DOHH2 (cell line): Measurements from ENCODE around the gene TNFRSF21.

Source experiments
- EZH2phosphoT487 ChIP-seq: fragments of 200-600 bp; sonication (generic); IDR thresholded peaks from 2 replicates; pipeline ENCODE4 v1.6.1; 2017; ENCODE audit warnings: borderline replicate concordance, mild to moderate bottlenecking, antibody characterized with exemption, low read length, moderate library complexity, mixed read lengths
- TF ChIP-seq, protein P1 (sequence below): fragments of 200-600 bp; sonication (generic); IDR thresholded peaks from one replicate; pipeline ENCODE4 v1.5.1; 2014; ENCODE audit warnings: antibody characterized with exemption, mild to moderate bottlenecking, low read depth, low read length; ENCODE audit not compliant: poor library complexity, severe bottlenecking

DNA sequence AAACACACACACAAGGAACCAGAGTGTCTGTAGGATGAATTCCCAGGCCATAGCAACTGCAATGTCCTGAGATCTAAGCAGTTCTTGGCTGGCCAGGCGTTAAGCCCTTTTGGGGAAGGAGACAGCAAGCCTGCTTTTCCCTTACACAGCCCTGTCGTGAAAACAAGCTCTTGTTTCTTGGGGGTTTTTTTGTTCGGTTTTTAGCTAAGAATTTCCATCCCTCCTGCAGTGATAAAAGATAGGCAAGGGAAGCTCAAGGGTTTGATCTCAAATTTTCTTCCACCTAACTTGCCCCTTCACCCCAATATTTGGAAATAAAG is 1.5 kb downstream of the TNFRSF21 start:
- TF ChIP-seq, protein P1, sequence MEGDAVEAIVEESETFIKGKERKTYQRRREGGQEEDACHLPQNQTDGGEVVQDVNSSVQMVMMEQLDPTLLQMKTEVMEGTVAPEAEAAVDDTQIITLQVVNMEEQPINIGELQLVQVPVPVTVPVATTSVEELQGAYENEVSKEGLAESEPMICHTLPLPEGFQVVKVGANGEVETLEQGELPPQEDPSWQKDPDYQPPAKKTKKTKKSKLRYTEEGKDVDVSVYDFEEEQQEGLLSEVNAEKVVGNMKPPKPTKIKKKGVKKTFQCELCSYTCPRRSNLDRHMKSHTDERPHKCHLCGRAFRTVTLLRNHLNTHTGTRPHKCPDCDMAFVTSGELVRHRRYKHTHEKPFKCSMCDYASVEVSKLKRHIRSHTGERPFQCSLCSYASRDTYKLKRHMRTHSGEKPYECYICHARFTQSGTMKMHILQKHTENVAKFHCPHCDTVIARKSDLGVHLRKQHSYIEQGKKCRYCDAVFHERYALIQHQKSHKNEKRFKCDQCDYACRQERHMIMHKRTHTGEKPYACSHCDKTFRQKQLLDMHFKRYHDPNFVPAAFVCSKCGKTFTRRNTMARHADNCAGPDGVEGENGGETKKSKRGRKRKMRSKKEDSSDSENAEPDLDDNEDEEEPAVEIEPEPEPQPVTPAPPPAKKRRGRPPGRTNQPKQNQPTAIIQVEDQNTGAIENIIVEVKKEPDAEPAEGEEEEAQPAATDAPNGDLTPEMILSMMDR, result no peak
- TF ChIP-seq EZH2phosphoT487, result no peak
